HG02610 (cell line): Measurements from ENCODE around the gene CREB5.

Experiments used
- ATAC-seq: cut with Tn5 transposase; IDR thresholded peaks from one replicate; pipeline ENCODE4 v1.9.1; 2021; ENCODE audit warnings: mild to moderate bottlenecking, moderate library complexity; ENCODE audit not compliant: unreplicated experiment

Gene CREB5

DNA sequence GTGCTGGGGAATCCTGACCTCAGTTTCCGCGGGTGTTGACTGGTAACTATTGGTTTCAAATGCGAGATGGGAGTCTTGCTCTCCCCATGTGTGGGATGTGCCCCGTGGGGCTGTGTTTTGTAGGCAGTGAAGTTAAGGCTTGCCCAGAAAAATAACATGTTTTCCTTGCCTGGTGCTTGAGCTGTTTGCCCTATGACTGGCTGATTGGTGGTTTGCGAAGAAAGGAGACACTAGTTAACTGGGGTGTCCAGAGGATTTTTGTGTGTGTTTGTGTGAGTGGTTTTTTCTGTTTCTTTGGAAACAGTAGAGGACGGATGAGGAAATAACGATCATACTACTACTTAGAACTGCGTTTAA lies 61.9 kb downstream of the CREB5 start:
- ATAC-seq, result no peak

DNA sequence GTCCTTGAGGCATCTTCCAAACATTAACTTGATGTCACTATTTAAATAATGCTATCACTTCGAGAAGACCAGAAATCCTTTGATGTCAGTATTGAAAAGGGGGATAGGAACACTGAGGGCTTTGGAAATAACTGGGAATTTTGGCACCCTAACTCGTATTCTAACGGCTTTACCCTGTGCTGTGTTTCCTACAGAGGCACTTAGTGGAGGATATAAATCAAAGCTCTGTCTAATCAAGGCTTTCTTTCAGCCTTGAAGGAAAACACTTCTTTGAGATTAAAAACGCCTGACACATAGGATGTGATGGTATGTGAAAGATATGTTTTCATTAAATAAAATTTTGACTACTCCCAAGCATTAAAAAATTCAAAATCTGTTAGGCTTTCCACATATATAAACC lies 62.3 kb downstream of the CREB5 start:
- no peak for ATAC-seq

DNA sequence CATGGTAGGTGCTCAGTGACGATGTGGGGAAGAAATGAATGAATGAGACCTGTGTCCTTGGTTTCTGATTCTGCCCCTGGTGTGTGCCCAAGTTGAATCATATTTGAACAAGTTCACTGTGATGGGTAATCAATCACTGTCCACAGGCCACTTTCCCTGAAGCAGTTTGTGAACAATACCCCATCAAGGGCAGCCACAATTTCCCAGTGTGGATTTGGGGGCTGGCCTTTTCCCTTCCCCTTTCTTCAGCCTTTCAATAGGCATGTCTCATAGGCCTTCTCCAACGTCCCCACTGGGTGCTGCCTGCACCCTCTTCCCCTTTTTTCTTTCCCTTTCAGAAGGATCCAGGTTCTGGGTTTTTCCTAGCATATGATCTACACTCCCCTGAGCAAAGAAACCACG lies 64.7 kb downstream of the CREB5 start:
- no peak for ATAC-seq

DNA sequence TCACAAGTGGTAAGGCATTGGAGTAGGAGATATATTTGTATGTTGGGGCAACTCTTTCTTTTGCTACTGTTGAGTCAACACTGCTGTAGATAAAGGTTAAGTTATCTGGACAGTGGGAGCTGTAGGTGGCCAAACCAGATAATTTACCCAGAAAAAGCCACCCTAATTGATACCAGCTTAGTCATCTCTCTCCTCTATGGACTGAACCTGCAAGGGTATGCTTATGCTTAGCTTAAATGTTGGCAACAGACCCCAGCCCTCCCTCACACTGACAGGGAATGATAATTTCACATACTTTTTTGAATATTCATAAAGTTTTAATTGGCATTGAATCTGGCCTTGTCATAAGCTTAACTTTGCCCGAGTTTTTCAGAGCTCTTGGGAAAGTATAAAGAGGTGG lies 66.3 kb downstream of the CREB5 start:
- no peak for ATAC-seq

DNA sequence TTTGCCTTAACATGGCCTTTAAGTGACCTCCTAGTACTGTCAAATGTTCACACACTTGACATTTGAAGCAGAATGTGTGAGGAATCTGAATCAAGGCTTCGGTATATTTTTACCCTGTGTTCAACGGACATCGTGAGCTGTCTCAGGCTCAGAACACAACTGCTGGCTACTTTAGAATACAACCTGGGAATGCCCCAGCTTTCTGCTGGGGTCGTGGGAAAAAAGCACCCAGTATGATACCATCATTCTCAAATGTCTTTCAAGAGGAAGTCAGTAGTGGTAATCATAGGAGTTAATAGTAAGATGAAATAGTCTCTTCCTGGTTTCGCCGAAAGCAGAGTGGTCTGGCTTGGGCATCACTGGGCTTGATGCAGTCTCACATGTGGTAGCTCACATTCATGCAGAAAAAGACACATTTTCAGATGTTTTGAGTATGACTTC lies 67.2 kb downstream of the CREB5 start:
- peak; percentile 83 for ATAC-seq

DNA sequence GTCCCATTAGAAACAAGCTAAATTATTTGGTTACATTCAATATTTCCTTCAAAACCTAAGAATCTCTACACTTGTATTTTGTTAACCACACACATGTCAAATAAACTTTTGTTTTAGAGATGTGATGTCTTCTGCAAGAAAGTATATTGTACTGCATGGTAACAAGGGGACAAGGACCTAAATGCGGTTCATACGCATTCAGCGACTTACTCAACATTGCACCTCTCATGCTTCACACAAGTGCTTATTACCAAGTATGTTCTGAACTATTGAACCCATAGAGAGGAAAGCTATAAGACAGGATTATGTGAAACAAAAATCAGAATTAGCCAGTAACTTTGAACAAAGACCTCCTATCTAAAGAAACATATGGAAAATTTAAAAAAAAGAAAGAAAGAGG lies 68.3 kb downstream of the CREB5 start:
- no peak for ATAC-seq

DNA sequence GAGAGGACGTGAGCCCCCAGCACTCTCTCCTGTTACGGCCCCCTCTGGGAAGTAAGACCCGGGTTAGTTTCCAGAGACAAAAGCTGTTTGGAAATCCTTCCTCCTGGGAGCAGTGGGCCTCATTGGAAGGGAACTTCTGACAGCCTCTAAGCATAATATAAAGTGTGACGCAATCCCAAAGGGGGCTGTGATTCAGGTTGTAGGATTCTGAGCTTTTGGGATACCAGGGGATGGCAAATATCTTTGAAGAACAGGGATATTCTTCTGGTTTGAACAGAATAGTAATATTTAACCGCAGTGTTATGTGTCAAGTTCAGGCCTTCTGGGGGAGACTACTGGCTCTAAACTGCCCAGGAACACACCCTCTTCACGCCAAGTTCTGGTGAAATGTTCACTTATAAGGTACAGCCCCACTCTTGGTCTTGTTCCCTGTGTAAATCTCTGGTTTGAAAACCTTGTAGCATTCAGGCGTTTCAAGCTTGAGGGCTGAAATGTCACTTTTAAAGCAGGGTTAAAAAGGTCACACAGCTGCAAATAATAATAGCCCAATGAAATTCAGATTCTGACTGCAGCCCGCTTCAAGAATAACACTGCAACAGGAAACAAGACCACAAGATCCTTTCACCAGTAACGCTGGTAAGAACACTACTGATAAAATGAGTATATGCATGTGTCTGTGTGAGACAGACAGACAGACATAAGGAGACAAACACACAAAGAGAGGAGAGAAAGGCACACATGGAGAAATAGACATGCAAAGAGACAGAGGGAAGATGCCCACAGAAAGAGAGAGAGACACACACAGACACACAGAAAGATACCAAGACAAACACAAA lies 69.0 kb downstream of the CREB5 start:
- peak; percentile 69 for ATAC-seq

DNA sequence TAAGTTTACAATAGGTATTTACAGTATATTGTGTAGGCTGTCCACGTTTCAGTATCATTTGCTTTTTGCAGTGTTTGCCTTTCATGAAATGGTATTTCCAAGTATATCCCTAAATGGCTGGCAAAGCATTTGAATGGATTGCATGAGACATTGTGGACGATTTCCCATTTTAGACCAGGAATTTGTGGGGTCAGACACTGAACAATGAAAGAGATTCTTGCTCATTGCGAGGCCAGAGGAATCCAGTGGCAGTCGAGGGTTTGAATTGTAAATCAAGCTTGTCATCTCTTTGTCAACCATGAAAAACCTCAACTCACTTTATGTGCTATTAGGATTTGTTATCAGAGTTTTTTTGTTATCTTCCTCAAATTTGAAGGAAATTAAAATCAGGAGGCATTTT lies 70.8 kb downstream of the CREB5 start:
- no peak for ATAC-seq

DNA sequence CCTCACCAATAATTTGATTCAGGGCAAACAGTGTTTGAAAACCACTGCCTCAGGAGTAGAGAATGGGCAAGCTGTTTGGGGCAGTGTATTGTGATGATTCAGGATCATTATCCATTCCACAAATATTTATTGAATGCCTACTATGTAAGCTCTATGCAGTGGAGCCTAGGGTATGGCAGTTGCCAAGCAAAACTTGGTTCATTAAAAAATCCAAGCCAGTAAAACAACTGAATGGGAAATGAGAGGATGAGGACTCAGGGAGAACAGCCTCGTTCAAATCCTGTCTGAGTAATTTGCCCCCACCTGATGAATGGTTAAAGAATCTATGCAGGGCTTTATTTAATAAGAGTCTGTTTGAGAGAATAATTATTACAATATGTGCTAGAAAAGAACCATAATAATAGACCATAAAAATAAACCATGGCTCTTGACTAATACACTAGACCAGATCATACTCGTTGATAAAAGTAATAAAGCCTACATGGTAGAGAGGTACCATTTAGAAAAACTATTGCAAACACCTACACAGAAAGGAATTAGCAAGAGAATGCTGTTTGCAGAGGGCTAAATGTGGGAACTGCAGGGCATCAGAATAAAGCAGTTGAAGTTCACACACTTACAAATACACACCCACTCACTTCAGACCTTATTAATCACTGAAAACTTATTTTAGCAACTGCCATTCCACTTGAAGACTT lies 71.7 kb downstream of the CREB5 start:
- ATAC-seq, result no peak

DNA sequence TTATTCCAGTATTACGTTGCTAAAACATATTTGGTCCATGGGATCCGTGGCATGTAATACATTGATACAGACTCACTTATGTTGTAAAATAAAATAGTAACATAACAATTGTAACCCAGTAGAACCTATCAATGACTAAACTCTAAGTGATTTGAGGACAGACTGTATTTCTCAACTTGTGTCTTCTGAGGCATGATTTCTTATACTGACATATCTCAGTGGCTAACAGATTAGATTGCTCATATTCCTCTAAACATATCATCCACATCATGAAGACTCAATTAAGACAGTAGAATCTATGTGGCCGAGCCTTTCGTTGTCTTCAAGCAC lies 72.3 kb downstream of the CREB5 start:
- no peak for ATAC-seq

DNA sequence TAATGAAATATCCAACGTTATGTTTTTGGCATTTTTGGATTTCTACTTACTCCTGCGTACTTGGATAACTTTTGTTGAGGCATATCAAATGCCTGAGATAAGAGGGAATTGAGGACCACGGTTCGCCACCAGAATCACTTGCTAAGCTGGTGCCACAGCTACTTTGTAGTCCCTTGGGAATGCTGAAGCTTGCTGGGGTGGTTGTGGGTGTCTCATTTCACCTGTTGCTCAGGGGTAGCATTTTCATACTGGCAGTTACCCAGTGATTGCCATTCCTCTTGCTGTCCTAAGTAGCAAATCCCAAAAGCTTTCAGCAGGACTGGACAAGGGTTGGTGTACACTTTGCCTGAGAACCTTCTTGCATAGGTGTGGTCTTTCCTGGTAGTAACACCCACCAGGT lies 75.2 kb downstream of the CREB5 start:
- ATAC-seq, result no peak

DNA sequence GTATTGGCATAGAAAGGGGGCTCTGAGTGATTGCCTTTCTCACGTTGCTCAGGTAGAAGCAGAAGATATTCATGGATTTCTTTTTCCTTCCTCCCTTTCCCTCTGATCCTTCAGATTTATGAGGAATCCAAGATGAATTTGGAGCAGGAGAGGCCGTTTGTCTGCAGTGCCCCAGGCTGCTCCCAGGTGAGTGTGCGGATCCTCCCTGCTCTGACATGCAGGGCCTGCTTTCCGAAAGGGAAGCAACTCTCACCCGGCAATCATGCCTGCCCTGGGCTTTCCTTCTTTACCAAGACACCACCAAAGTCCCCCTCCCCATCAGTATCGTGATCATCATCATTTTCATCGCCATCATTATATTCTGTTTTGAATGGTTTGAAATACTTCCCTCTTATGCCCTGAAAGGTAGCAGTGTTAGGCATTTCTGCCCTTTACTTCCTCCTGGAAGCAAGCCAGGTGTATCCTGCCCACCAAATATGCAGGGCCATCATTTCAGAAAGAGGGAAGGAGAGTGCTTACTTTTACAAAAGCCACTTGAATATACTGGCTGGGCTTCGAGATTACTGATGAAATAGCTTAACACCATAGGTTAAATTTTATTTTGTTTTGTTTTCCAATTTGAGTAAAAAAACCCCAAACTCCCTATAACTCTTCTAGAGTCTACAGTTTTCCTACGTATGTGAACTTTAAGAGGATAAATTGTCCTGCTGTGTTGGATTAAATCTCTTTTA lies 75.9 kb downstream of the CREB5 start:
- ATAC-seq, result no peak

DNA sequence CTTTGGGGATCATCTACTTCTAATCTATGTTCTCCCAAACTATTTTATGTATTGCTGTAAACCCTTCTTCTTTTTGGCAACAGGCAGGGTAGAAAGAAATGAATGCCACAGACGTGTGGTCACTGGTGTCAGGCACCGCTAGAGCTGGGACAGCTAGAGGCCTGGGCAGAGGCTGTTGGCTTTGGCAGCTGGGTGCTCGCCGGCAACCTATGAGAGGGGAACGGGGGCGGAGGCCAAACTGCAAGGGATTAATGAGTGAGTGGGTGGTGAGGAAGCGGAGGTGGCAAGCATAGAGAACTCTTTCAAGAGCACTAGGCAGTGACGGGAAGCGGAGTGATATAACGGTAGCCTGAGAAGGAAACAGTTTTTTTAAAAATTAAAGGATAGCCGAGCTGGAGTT lies 78.5 kb downstream of the CREB5 start:
- ATAC-seq, result no peak

DNA sequence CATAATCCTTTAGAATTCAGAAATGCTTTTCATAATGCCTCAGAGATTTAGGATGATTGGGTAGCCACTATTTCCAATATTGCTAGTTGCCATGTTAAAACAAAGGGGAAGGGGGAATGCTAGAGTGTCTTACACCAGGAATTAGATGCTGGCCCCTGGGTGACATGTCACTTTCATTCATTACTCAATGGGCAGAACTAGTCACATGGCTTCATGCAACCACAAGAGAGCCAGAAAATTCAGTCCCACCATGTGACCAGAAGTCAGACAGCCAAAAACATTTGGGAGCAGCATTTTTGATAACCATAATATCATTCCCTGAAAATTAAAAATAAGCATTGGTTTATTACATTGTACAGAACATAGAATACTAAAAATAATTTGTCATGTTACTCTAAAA lies 81.2 kb downstream of the CREB5 start:
- no peak for ATAC-seq

DNA sequence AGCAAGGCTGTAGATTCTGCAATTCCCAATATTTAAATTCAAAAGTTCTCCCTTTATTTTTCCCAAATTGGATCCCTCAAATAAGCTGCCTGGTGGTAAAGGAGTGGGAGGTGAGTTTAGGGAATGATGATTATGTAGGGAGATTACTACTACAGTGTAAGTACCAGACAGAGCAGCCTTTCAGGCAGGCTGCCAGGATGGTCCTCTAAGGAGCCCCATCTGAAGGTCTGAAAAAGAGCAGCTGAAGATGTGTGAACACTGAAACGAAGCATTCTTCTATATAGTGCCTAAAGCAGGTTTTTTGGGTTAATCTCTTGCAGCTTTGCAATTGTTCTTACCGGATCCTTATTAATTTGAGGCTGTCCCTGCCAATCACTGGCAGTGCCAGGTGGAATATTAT lies 84.7 kb downstream of the CREB5 start:
- ATAC-seq, result no peak

DNA sequence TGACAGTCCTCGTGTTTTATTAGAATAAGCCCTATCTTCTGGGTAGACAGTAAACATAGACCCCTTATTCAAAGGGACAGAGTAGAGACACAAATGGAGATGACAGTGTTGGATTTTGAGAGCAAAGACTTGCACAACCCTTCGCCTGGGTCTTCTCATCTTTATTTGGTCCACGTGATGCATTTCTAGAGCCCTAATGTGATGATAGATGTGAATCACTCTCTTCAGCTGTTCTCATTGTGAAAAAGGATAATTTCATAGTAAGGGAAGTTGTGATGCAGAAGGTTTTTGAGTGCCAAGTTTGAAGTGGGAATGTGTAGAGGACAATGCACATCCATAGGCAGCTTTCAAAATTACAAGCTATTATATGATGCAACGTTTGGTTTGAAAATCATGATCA lies 86.3 kb downstream of the CREB5 start:
- ATAC-seq, result no peak

DNA sequence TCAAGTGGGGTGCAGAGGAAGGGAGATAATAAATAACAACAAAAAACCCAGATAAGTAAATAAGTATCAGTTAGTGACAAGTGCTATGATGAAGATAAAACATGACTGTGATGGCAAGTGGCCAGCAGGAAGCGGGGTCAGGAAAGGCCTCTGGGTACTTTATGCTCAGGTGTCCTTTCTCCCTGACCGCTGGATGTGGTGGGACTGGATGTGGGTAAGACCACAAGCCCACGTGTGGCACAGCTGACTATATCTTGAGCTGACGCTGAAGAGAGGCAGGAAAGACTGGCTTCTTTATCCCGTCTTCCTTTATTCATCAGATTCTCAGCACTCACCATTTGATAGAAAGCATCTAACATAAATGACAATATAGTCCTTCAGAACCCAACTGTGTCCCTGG lies 87.8 kb downstream of the CREB5 start:
- no peak for ATAC-seq

DNA sequence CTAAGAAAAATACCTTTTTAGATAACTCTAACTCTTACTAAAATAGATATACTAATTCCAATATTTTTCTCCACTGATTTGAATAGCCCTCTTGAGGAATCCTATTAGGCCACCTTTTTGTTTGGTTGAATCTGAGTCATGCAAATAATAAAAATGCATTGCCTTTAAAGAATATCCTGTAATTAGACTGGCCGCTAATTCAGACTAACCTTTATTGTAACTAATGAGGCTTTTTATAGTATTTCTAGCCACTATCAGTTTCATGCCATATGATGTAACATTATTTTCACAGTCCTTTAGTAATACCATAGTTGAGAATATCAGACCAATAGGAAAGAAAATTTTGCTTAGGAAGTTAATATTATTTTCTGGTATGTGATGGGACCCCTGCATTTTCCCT lies 90.1 kb downstream of the CREB5 start:
- ATAC-seq, result no peak

DNA sequence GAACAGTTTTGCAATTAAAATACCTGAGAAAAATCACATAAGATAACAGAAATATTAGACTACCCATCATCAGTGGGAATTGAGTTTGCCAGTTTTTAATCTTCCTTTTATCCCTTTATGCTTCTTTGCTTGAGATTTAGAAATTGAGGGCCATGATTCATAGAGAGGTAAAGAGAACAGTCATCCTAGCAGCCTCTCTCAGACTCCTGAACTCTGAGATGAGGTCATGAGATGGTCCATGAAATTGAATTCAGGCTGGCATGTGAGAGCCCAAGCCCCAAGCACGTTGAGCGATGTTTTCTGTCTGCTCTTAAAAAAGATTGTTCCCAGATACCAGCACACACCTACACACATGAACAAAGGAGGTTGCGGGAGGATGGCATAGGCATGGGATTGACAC lies 91.1 kb downstream of the CREB5 start:
- ATAC-seq, result no peak

DNA sequence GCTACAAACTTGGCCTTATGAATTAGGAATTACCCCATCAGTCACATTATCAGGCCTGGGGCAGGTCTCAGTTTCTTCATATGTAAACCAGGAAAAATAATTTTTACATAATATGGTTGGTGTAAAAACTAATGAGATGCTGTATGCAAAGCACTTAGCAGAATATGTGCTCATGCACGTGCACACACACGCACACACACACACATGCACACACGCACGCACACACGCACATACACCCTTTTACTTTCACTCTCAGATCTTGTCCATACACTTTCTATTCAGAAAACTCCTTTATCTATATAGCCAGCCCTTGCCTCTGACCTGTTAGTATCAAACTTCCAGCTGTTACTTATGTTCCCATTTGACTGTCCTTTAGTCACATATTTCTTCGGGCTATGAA lies 92.7 kb downstream of the CREB5 start:
- ATAC-seq, result no peak

DNA sequence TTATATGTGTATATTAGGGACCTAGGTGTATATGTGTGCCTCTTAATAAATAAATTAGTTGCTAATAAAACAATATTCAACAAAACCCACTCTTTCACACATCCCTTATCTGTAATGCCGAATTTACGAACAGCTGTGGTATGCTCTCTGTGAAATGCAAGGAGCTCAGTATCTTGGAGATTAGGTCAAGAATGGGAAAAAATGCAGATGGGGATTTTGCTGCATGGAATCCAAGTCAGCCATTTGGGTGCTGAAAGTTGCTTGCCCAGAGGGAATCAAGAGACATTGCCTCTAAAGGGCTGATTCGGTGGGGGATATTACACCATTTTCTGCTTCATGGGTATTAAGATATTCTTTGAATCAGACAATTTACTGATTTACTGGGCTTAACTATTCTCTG lies 93.5 kb downstream of the CREB5 start:
- no peak for ATAC-seq
